ENCODE data around the gene ATP11B.
"Not testable (repeated sequence)": the region's sequence is repeated elsewhere in the genome, so short reads cannot be mapped to it uniquely, and the experiment has no call there.

ATP11B gene

GRCh38 chr3:182796310-182796709 lies 3.0 kb downstream of the ATP11B start:
- DNase-seq: no peak

- DNase-seq: no peak
Observed at GRCh38 chr3:182797876-182798275, 4.6 kb downstream of the ATP11B start.

GRCh38 chr3:182799143-182799542 lies 5.8 kb downstream of the ATP11B start:
- DNase-seq: not testable (repeated sequence)

GRCh38 chr3:182800508-182800907 lies 7.2 kb downstream of the ATP11B start:
- no peak for DNase-seq

- no peak for DNase-seq
Observed at GRCh38 chr3:182802413-182803390, 9.4 kb downstream of the ATP11B start.

- no peak for DNase-seq
Observed at GRCh38 chr3:182803596-182803995, 10.3 kb downstream of the ATP11B start.

- no peak for DNase-seq
Observed at GRCh38 chr3:182807061-182807460, 13.8 kb downstream of the ATP11B start.

GRCh38 chr3:182808041-182808770 lies 14.9 kb downstream of the ATP11B start:
- DNase-seq: no peak

GRCh38 chr3:182809531-182809930 lies 16.2 kb downstream of the ATP11B start:
- DNase-seq: no peak

DNA sequence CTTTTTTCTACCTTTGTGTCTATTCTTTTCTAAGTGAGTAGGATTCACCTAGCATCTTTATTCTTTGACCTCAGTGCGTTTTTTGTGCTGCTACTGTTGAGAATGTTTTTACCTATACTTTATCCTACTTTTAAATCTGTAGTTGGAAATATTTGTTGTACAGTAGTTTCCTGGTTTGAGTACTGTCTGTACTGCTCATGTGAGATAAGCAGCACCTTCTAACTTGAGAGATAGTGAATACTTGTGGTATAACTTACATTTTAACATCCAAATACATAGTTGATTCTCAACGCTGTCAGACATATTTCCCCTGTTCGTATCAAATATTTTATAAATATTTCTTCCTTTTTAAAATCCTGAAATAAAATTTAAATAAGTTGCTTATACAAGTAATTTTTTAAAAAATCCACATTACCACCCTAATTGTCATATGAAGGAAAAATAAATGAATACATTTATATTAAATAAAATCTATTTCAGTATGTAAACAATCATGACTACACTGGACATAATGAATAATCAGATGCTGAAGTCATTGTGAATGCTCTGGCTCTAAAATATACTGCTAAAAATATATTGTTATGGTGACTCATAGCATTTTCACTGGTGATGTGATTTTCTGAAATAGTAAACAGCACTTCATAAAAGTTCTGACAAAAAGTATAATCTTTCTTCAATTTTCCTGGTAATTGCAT lies 17.4 kb downstream of the ATP11B start:
- no peak for DNase-seq

DNA sequence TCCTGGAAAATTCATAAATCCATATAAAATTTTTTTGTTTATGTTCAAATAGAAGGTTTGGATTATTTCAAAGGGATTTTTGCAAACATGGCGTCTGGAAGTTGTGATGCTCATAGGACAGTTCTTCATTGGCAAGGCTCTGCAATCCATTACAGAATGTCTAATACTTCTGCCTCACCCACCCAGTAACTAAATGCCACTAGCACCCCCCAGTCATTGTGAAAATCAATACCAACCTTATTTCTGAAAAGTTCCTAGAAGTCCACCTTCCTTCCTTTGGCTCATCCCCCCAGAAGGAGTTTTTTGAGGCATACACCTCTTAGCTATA lies 17.9 kb downstream of the ATP11B start:
- no peak for DNase-seq

DNA sequence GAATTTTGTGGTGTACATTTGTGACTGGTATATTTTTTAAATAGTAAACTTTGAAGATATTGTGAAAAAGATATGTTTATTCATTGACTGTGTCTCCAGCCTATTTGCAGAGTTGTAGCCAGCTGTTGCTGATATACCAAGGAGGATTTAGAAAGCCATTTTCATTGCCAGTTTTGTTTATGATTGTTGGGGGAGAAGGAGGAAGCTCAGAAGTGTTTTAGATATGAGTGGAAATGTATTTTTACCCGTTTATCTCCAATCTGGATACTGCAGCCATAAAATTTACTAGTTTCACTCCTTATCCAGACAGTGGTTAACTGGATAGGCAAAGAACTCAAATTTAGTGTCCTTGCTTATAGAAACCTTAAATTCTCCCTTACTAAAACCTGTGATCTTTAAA lies 18.8 kb downstream of the ATP11B start:
- DNase-seq: no peak

- no peak for DNase-seq
Observed at GRCh38 chr3:182814419-182815062, 21.2 kb downstream of the ATP11B start.

DNA sequence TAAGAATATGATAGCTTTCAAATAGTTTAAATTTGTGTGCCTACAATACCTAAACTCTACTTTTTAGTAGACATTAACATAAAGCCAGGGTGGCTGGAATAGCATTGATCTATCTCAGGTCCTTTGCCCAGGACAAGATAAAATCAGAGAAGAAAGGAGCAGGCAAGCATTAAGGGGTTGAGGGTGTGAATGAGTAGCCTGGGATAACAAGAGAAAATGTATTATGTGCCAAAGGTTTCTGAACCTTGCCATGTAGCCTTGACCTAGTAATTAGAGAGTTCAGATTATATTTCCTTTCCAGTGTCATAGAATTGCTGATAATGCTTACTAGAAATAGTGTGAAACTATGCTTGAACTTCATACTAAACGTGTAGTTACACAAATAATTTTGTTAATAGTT lies 22.9 kb downstream of the ATP11B start:
- no peak for DNase-seq

- DNase-seq: no peak
Observed at GRCh38 chr3:182818296-182818978, 25.1 kb downstream of the ATP11B start.

DNA sequence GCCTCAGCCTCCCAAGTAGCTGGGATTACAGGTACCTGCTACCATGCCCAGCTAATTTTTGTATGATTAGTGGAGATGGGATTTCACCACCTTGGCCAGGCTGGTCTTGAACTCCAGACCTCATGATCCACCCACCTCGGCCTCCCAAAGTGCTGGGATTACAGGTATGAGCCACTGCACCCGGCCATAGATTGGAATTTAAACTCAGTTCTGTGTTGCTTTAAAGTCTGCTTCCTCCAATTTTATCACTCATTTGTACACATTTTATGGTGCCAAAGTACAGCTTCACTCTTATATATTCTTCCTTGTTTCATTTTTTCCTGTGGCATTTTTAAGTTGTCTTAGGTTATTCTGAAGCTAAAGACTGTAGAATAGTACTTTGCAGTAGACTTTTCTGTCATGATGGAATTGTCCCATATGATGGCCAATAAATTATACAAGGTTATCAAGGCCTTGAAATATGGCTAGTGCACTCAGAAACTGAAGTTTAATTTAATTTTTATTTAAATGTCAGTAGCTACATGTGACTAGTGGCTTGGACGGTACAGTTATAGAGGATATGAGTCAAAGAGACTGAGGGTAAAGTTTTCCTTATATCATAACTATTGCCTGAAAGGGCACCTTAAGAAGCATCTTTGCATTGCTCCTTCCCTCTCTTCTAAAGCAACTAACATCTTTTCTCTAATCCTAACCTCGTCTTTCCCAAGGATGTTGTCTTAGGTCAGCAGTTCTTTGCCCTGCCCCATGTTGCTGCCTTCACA lies 28.1 kb downstream of the ATP11B start:
- no peak for DNase-seq

DNA sequence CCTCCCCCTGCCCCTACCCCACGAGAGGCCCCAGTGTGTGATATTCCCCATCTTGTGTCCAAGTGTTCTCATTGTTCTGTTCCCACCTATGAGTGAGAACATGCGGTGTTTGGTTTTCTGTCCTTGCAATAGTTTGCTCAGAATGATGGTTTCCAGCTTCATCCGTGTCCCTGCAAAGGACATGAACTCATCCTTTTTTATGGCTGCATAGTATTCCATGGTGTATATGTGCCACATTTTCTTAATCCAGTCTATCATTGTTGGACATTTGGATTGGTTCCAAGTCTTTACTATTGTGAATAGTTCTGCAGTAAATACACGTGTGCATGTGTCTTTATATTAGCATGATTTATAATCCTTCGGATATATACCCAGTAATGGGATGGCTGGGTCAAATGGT lies 29.0 kb downstream of the ATP11B start:
- DNase-seq: not testable (repeated sequence)

DNA sequence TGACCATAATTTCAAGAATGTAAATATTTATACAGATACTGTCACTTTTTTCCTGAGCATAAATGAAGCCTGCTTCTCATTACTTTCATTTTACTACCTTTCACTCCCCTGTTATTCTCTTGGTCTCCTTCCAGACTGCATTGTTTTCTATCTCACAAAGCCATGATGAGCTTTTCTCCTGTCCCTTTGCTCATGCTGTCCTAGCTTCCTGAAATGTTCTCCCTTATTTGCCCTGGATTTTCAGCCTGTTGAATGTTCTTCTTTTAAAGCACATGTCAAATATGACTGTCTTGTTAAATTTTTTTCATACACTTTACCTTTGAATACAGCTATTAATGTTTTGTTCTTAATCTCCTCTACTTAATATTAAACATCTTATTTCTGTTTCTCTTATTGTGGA lies 31.7 kb downstream of the ATP11B start:
- no peak for DNase-seq

DNA sequence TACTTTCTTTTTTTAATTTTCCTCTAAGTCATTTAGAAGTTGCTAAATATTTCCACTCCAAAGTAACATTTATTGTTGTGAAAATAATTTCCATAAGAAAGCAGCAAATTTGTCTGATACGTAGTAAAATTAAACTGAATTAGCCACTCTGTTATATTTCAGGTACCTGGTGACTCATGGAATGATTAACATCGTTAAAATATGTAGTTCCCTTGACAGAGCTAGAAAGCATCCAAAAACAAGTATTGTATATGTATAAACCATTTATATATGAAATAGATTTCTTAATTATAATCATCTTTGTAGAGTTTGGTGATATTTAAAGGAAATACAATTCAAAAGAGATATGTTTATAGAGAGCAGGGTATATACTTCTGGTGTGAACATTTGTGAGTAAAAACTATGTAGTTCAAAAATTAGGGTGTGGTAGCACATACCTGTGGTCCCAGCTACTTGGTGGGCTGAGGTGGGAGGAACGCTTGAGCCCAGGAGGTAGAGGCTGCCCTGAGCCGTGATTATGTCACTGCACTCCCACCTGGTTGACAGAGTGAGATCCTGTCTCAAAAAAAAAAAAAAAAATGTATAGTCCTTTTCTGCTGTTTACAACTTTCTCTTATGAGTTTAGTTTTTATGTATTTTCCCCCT lies 36.6 kb downstream of the ATP11B start:
- no peak for DNase-seq

GRCh38 chr3:182837855-182838454 lies 44.7 kb downstream of the ATP11B start:
- DNase-seq: no peak

DNA sequence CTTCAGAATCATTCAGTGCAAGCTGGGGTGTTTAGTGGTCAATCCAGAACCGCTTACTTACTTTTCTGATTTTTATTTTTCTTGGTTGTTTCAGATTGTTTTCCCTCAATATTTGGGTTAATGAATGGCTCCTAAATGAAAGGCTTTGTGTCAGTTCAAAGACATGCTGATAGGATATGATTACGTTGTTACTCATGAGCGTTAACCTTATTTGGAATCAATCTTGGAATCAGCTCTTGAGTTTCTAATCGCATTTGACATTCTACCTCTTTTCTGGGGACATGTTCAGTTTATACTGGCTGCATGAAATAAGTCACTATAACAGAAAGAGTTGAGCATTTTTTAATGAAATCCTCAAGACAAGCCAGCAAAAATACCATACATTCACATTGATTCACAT lies 50.2 kb downstream of the ATP11B start:
- DNase-seq: no peak
